H9 (cell line): ENCODE results near the gene PHKA2. TPM values are rescaled to one million over a fixed set of nuclear protein-coding genes. Genes with fewer than 3 reads are reported as not detected.

Experiments used
- DNase-seq: peaks from one replicate; pipeline ENCODE4 v3.0.0-alpha.2; 2017
- H2AFZ ChIP-seq: one replicate; pipeline ENCODE4 v1.6.1; 2013; ENCODE audit warnings: mild to moderate bottlenecking, low read length, control low read depth, moderate library complexity
- H2AK5ac ChIP-seq: 2 replicates; pipeline ENCODE4 v1.6.1; 2013; ENCODE audit warnings: low read length, control low read depth, mixed read lengths; ENCODE audit not compliant: insufficient read length
- H2BK120ac ChIP-seq: one replicate; pipeline ENCODE4 v1.6.1; 2013; ENCODE audit warnings: low read depth, mild to moderate bottlenecking, low read length, control low read depth, inconsistent platforms; ENCODE audit not compliant: poor library complexity, severe bottlenecking
- H2BK12ac ChIP-seq: 2 replicates; pipeline ENCODE4 v1.6.1; 2013; ENCODE audit warnings: low read length, control low read depth, mixed read lengths, low read depth; ENCODE audit not compliant: insufficient read length
- H2BK15ac ChIP-seq: 2 replicates; pipeline ENCODE4 v1.6.1; 2013; ENCODE audit warnings: low read depth, low read length, control low read depth
- H2BK20ac ChIP-seq: one replicate; pipeline ENCODE4 v1.6.1; 2013; ENCODE audit warnings: low read depth, mild to moderate bottlenecking, low read length, control low read depth, inconsistent platforms; ENCODE audit not compliant: poor library complexity, severe bottlenecking
- H2BK5ac ChIP-seq: 2 replicates; pipeline ENCODE4 v1.6.1; 2013; ENCODE audit warnings: low read length, control low read depth, mixed read lengths; ENCODE audit not compliant: insufficient read length
- H3K14ac ChIP-seq: 2 replicates; pipeline ENCODE4 v1.6.1; 2013; ENCODE audit warnings: low read length, control low read depth; ENCODE audit not compliant: insufficient read depth
- H3K18ac ChIP-seq: 2 replicates; pipeline ENCODE4 v1.6.1; 2013; ENCODE audit warnings: low read depth, mild to moderate bottlenecking, mixed read lengths, low read length, control low read depth; ENCODE audit not compliant: insufficient read length
- H3K23ac ChIP-seq: 2 replicates; pipeline ENCODE4 v1.6.1; 2013; ENCODE audit warnings: low read length, control low read depth, mixed read lengths, low read depth; ENCODE audit not compliant: insufficient read length
- H3K23me2 ChIP-seq: 2 replicates; pipeline ENCODE4 v1.6.1; 2013; ENCODE audit warnings: low read depth, mild to moderate bottlenecking, mixed read lengths, low read length, control low read depth; ENCODE audit not compliant: insufficient read length, poor library complexity, severe bottlenecking
- H3K27ac ChIP-seq: 2 replicates; pipeline ENCODE4 v1.5.1; 2013; ENCODE audit warnings: low read length, control low read depth, mixed read lengths, low read depth; ENCODE audit not compliant: insufficient read length
- H3K27me3 ChIP-seq: 2 replicates; pipeline ENCODE4 v1.6.1; 2013; ENCODE audit warnings: low read length, control low read depth, inconsistent platforms; ENCODE audit not compliant: insufficient read depth
- H3K4ac ChIP-seq: 2 replicates; pipeline ENCODE4 v1.6.1; 2013; ENCODE audit warnings: low read depth, mild to moderate bottlenecking, control low read depth, inconsistent platforms, low read length, moderate library complexity
- H3K4me1 ChIP-seq: 2 replicates; pipeline ENCODE4 v1.6.1; 2013; ENCODE audit warnings: low read length, control low read depth, inconsistent platforms; ENCODE audit not compliant: insufficient read depth
- H3K4me2 ChIP-seq: 2 replicates; pipeline ENCODE4 v1.6.1; 2013; ENCODE audit warnings: low read length, control low read depth, mixed read lengths; ENCODE audit not compliant: insufficient read length, insufficient read depth
- H3K56ac ChIP-seq: 2 replicates; pipeline ENCODE4 v1.6.1; 2013; ENCODE audit warnings: low read depth, mild to moderate bottlenecking, mixed read lengths, low read length, control low read depth; ENCODE audit not compliant: insufficient read length
- H3K79me1 ChIP-seq: 2 replicates; pipeline ENCODE4 v1.6.1; 2013; ENCODE audit warnings: low read depth, mild to moderate bottlenecking, moderate library complexity, low read length, control low read depth, inconsistent platforms; ENCODE audit not compliant: insufficient read depth, poor library complexity, severe bottlenecking
- H3K79me2 ChIP-seq: 2 replicates; pipeline ENCODE4 v1.6.1; 2013; ENCODE audit warnings: low read length, control low read depth, inconsistent platforms; ENCODE audit not compliant: insufficient read depth
- H3K9ac ChIP-seq: 2 replicates; pipeline ENCODE4 v1.6.1; 2013; ENCODE audit warnings: low read length, control low read depth, mixed read lengths; ENCODE audit not compliant: insufficient read length; ENCODE audit errors: extremely low read depth
- H3K9me3 ChIP-seq: one replicate; pipeline ENCODE4 v1.6.1; 2013; ENCODE audit warnings: low read depth, low read length, inconsistent platforms; ENCODE audit not compliant: control insufficient read depth
- H3T11ph ChIP-seq: one replicate; pipeline ENCODE4 v1.6.1; 2013; ENCODE audit warnings: mild to moderate bottlenecking, low read length, control low read depth, inconsistent platforms
- H4K20me1 ChIP-seq: one replicate; pipeline ENCODE4 v1.6.1; 2013; ENCODE audit not compliant: control insufficient read depth, insufficient read length, insufficient read depth
- H4K5ac ChIP-seq: 2 replicates; pipeline ENCODE4 v1.6.1; 2013; ENCODE audit warnings: low read depth, mild to moderate bottlenecking, mixed read lengths, low read length, control low read depth; ENCODE audit not compliant: insufficient read length
- H4K8ac ChIP-seq: replicated peaks from 2 replicates; pipeline ENCODE4 v1.6.1; 2013; ENCODE audit warnings: low read length, control low read depth, mixed read lengths, low read depth; ENCODE audit not compliant: insufficient read length
- H4K91ac ChIP-seq: 2 replicates; pipeline ENCODE4 v1.6.1; 2013; ENCODE audit warnings: low read depth, mild to moderate bottlenecking, moderate library complexity, mixed read lengths, low read length, control low read depth; ENCODE audit not compliant: insufficient read length
- H3K27ac Mint-ChIP-seq, 3 experiments: 2 replicates in 2 of 3; 3 replicates in 1 of 3; pipeline ENCODE4 v1.8.0; 2020 to 2021; ENCODE audit warnings: mixed read lengths in 3 of 3, mild to moderate bottlenecking in 1 of 3, moderate library complexity in 1 of 3
- H3K27me3 Mint-ChIP-seq: 2 replicates; pipeline ENCODE4 v1.8.0; 2021; ENCODE audit warnings: low read depth, mild to moderate bottlenecking, moderate library complexity, mixed read lengths
- H3K36me3 Mint-ChIP-seq, 3 experiments: 2 replicates in 2 of 3; 3 replicates in 1 of 3; pipeline ENCODE4 v1.8.0; 2020 to 2021; ENCODE audit warnings: low read depth in 3 of 3, mixed read lengths in 3 of 3; ENCODE audit not compliant: insufficient read depth in 1 of 3
- H3K4me1 Mint-ChIP-seq, 2 experiments: 2 replicates each; pipeline ENCODE4 v1.8.0; 2020; ENCODE audit warnings: mixed read lengths in 2 of 2
- H3K4me3 Mint-ChIP-seq, 2 experiments: 2 replicates in 1 of 2; 3 replicates in 1 of 2; pipeline ENCODE4 v1.8.0; 2020 to 2021; ENCODE audit warnings: mild to moderate bottlenecking in 2 of 2, mixed read lengths in 2 of 2, moderate library complexity in 1 of 2
- H3K9me3 Mint-ChIP-seq, 2 experiments: 2 replicates in 1 of 2; 3 replicates in 1 of 2; pipeline ENCODE4 v1.8.0; 2020; ENCODE audit warnings: mild to moderate bottlenecking in 2 of 2, mixed read lengths in 2 of 2, moderate library complexity in 1 of 2
- CTCF ChIP-seq: fragments of 200-600 bp; sonication (generic); conservative IDR thresholded peaks from 3 replicates; pipeline ENCODE4 v1.8.0; 2021; ENCODE audit warnings: antibody characterized with exemption, mild to moderate bottlenecking
- WGBS: extraction: QIAGEN DNeasy Blood & Tissue Kit; methylation state at CpG from one replicate; pipeline ENCODE4 v1.1.7; 2013; ENCODE audit warnings: missing lambda C conversion rate, low lambda C conversion rate, mixed read lengths; ENCODE audit not compliant: insufficient read length; ENCODE audit errors: extremely low coverage; 5-methylcytosine and 5-hydroxymethylcytosine counted together
- total RNA-seq: library from RNA; stranded (reverse); gene quantifications from 2 replicates; pipeline ENCODE4 v1.2.1, GENCODE V29; 2021

PHKA2 gene
- total RNA-seq, 1 experiment from 2014 or later, result 24.2 TPM

DNA sequence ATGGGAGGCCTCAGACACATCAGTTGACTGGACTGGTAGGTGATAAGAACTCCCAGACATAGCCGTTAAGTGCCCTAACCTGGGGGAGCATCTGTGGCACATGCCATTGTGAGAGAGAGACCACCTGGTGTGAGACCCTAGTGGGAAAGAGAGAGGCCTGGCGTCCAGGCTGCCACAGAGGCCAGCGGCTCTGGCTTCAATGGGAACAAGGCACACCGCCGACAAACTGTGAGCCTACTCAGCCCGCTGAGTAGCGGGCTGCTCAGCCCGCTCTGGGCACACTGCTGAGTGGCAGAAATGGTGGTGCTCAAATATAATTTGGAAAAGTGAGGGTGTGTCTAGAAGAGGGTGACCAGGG lies 34.0 kb downstream of the PHKA2 start:
- no peak overlapping the region for H3K4me2 ChIP-seq
- H2AFZ ChIP-seq, result no peak overlapping the region
- no peak overlapping the region for H2BK5ac ChIP-seq
- no peak overlapping the region for H4K91ac ChIP-seq
- Mint-ChIP-seq H3K4me3 (no peak overlapping the region; a peak in 1 of 5 replicates), H3K9me3 (peaks cover 70 to 72% of the 10 kb centered on the region in 2 experiments), H3K27me3 (peaks cover 1% of the 10 kb centered on the region; the same call in 1 of the 2 replicates), H3K36me3 (peaks cover 24 to 39% (median 38%) of the 10 kb centered on the region in 3 experiments), H3K4me1 (no peaks in the 10 kb centered on the region), H3K27ac (no peak overlapping the region)
- H4K20me1 ChIP-seq, result no peaks in the 10 kb centered on the region
- no peak for TF ChIP-seq CTCF
- H3K9ac ChIP-seq, result no peak overlapping the region
- no peak overlapping the region for H3K4ac ChIP-seq
- DNase-seq, result no peak
- no peak overlapping the region for H4K8ac ChIP-seq
- peaks cover 20% of the 10 kb centered on the region for H3K9me3 ChIP-seq
- H3K27ac ChIP-seq, result no peak overlapping the region
- no peak overlapping the region for H3K18ac ChIP-seq
- H4K5ac ChIP-seq, result no peak overlapping the region
- H3T11ph ChIP-seq, result no peak overlapping the region
- no peak overlapping the region for H2AK5ac ChIP-seq
- H2BK20ac ChIP-seq, result no peak overlapping the region
- no peak overlapping the region for H3K14ac ChIP-seq
- no peak overlapping the region for H3K56ac ChIP-seq
- no peak overlapping the region for H2BK12ac ChIP-seq
- WGBS, result no CpG with 5 or more reads among the region's 8 CpGs
- no peaks in the 10 kb centered on the region for H3K79me2 ChIP-seq
- no peak overlapping the region for H2BK15ac ChIP-seq
- H3K27me3 ChIP-seq, result no peaks in the 10 kb centered on the region
- H3K23ac ChIP-seq, result no peak overlapping the region
- no peak overlapping the region for H2BK120ac ChIP-seq
- no peaks in the 10 kb centered on the region for H3K79me1 ChIP-seq
- H3K23me2 ChIP-seq, result no peaks in the 10 kb centered on the region
- no peaks in the 10 kb centered on the region for H3K4me1 ChIP-seq
